Dermis microvascular lymphatic vessel endothelial cell (primary cell): ENCODE data around the gene OR7G2. TPM values are rescaled to one million over a fixed set of nuclear protein-coding genes. Genes with fewer than 3 reads are reported as not detected.
"Not testable (repeated sequence)": the region's sequence is repeated elsewhere in the genome, so short reads cannot be mapped to it uniquely, and the experiment has no call there.

ENCODE experiments used
- DNase-seq, 2 donors: peaks; one replicate each; pipeline versions ENCODE4 v3.0.0 to v3.0.0-alpha.2; 2010; ENCODE audit warnings: low read depth in 2 of 2
- total RNA-seq: library from RNA; depleted of rRNA; stranded (reverse); fragments of >200 nt; gene quantifications from 2 replicates; pipeline ENCODE4 v1.2.1, GENCODE V29; 2014

Gene OR7G2
- total RNA-seq, 1 donor from 2014 or later, result not detected

- peak in 1 of 2 donors; percentile 95 for DNase-seq
Measured at GRCh38 chr19:9075064-9075949, 32.0 kb downstream of the OR7G2 start.

GRCh38 chr19:9073806-9074205 is 33.5 kb downstream of the OR7G2 start:
- no peak for DNase-seq

DNA sequence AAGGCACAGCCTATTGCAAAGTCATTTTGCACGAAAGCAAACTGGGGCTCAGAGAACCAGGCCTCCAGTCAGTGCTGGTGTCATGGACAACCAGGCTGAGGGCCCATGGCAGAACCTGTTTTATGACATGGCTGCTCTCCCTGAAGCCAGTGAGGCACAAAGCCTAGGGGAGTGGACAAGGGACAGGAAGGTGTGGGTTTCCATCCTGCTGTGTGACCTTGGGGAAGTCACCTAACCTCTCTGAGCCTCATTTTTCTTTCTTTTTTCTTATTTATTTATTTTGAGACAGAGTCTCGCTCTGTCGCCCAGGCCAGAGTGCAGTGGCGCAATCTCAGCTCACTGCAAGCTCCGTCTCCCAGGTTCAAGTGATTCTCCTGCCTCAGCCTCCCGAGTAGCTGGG is 35.6 kb downstream of the OR7G2 start:
- DNase-seq, result not testable (repeated sequence)

- no peak for DNase-seq
Measured at GRCh38 chr19:9070066-9070465, 37.2 kb downstream of the OR7G2 start.

DNA sequence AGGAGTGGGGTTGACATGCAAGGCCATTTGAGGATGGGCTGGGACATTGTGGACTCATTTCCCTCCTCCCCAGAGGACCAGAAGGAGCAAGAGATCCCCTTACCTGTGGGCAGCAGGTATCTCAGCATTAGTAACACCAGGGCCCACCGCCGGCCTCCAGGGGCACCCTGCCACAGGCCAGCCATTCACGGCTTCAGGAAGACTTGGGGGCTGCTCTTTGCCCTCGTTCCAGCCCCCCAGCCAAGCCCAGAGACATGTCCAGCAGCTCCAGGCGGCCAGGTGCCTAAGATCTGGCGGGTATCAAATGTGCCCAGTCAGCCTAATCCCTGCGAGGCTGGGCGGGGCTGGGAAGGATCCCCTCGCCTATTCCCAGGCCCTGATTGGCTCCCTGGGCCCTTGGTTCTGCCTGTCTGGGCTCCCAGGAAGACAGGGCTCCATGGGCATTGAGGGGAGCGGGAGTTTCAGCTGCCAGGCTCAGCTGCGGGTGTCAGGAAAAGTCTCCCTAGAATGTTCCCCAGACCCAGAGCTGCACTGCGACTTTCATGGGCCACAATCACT is 41.7 kb downstream of the OR7G2 start:
- no peak for DNase-seq

DNA sequence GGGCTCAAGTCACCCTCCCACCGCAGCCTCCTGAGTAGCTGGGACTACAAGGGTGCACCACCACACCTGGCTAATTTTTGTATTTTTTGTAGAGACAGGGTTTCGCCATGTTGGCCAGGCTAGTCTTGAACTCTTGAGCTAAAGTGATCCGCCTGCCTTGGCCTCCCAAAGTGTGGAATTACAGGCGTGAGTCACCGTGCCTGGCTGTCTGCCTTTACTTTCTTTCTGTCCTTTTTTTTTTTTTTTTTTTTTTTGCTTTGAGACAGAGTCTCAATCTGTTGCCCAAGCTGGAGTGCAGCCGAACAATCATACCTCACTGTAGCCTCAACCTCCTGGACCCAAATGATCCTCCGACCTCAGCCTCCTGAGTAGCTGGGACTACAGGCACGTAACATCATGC is 45.4 kb downstream of the OR7G2 start:
- no peak for DNase-seq

- no peak for DNase-seq
Measured at GRCh38 chr19:9060564-9061340, 46.5 kb downstream of the OR7G2 start.

- no peak for DNase-seq
Measured at GRCh38 chr19:9058905-9059667, 48.2 kb downstream of the OR7G2 start.

DNA sequence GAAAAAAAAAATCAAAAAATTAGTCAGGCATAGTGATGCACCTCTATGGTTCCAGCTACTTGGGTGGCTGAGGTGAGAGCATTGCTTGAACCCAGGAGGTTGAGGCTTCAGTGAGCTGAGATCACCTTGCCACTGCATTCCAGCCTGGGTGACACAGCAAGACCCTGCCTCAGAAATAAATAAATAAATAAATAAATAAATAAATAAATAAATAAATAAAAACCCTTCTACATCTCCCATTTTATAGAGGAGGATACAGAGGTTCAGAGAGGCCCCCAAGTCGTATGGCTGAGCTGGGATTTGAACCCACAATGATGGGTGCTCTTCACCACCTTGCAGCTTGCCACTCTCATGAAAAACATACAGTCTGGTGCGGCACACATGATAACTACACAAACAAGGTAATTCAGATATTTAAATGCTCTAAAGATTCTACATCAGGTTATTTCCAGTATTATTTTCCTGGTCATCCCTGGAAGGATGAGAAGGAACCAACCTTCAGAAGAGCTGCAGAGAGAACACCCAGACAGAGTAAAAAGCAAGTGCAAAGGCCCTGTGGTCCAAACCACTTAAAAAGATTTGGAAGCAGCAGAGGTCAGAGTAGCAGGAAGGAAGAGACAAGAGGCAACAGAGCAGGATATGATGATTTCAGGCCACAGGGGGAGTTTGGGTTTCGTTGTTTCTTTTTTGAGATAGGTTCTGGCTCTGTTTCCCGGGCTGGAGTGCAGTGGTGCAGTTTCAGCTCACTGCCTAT is 49.6 kb downstream of the OR7G2 start:
- no peak for DNase-seq

GRCh38 chr19:9056131-9056530 is 51.1 kb downstream of the OR7G2 start:
- DNase-seq, result not testable (repeated sequence)

DNA sequence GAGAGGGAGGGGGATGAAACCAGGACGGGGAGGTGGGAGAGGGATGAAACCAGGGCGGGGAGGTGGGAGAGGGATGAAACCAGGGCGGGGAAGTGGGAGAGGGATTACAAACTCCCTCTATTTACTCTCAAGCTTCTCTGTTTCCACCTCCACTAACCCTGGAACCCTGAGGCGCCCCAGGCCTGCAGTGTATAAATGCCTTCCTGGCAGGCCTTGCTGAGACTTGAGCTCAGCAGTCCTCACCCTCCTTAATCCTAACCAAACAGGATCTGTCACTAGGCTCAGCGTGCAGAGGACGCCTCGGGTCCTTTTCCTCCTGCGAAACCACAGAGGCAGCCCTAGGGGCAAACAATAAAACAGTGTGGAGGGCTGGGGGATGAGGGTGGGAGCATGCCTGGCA is 52.5 kb downstream of the OR7G2 start:
- DNase-seq, result no peak

- no peak for DNase-seq
Measured at GRCh38 chr19:9054207-9054606, 53.1 kb downstream of the OR7G2 start.

DNA sequence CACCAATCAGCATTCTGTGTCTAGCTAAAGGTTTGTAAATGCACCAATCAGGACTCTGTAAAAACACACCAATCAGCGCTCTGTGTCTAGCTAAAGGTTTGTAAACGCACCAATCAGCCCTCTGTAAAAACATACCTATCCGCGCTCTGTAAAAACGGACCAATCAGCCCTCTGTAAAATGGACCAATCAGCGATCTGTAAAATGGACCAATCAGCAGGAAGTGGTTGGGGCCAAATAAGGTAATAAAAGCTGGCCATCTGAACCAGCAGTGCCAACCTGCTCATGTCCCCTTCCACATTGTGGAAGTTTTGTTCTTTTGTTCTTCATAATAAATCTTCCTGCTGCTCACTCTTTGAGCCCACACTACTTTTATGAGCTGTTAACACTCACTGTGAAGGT is 53.6 kb downstream of the OR7G2 start:
- DNase-seq, result not testable (repeated sequence)

DNA sequence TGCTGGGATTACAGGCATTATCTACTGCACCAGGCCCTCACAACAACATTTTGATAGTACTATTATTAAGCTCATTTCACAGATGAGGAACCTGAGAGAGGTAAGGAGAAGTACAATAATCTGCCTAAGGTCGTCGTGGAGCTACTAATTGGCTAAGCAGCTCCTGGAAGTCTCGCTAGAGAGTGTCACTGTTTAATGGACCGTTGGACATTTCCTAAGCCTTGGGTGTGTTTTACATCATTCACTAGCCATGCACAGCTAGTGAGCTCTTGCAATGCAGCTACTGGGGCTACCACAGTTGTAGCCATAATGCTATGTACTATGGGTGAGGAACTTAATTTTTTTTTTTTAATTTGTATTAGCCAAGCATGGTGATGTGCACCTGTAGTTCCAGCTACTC is 54.4 kb downstream of the OR7G2 start:
- no peak for DNase-seq

Other genes starting within 250 kb of the OR7G2 start
- gene MUC16, start 97.1 kb downstream of the OR7G2 start, total RNA-seq, result not detected in 2 replicates
- gene OR1M1, start 20.4 kb downstream of the OR7G2 start, total RNA-seq, result not detected in 2 replicates
- not detected in 2 replicates for gene OR7G1, start 8.3 kb upstream of the OR7G2 start, total RNA-seq
- gene OR7G3, start 19.5 kb upstream of the OR7G2 start, total RNA-seq, result not detected in 2 replicates
- 8.0 and 11.5 TPM in 2 replicates for gene ZNF317, start 32.9 kb upstream of the OR7G2 start, total RNA-seq
- under 0.01 and 0.25 TPM in 2 replicates for gene OR7D2, start 71.5 kb upstream of the OR7G2 start, total RNA-seq
- not detected in 2 replicates for gene OR7D4, start 112.1 kb upstream of the OR7G2 start, total RNA-seq
- gene OR7E24, start 143.5 kb upstream of the OR7G2 start, total RNA-seq, result not detected in 2 replicates
- 4.6 and 4.9 TPM in 2 replicates for gene ZNF699, start 202.4 kb upstream of the OR7G2 start, total RNA-seq
- 8.3 and 11.8 TPM in 2 replicates for gene ZNF559, start 216.7 kb upstream of the OR7G2 start, total RNA-seq